HEK293 (cell line): ENCODE measurements around the gene MTX1.

Experiments
- CTCF ChIA-PET: fragments of 350-600 bp; formaldehyde crosslinking; extraction: SDS; loops from one replicate; lab custom pipeline; 2021; ENCODE audit warnings: antibody characterized with exemption; lab: Yijun Ruan, JAX
- POLR2A ChIA-PET: fragments of 300-600 bp; formaldehyde crosslinking; extraction: SDS; loops from one replicate; lab custom pipeline; 2020; ENCODE audit warnings: antibody characterized with exemption, inconsistent platforms; lab: Yijun Ruan, JAX
- H3K27ac ChIP-seq: fragments of 200-500 bp; sonication (Bioruptor generic); 2 replicates; pipeline ENCODE4 v1.5.1; 2014; ENCODE audit warnings: low read depth, low read length, control low read depth, inconsistent platforms; ENCODE audit errors: extremely low read depth
- H3K36me3 ChIP-seq, 2 experiments: fragments of 200-500 bp in 1 of 2; sonication (Bioruptor generic) in 1 of 2; 1 replicate in 1 of 2; 2 replicates in 1 of 2; pipeline ENCODE4 v1.5.1; 2014 to 2017; ENCODE audit warnings: inconsistent platforms in 2 of 2, low read length in 2 of 2; ENCODE audit not compliant: control insufficient read depth in 2 of 2, insufficient read depth in 1 of 2
- H3K4me1 ChIP-seq: fragments of 200-500 bp; sonication (Bioruptor generic); 2 replicates; pipeline ENCODE4 v1.5.1; 2014; ENCODE audit warnings: mild to moderate bottlenecking, low read length, inconsistent platforms; ENCODE audit not compliant: control insufficient read depth, insufficient read depth
- H3K4me3 ChIP-seq: 2 replicates; pipeline ENCODE4 v1.5.1; 2011; ENCODE audit warnings: low read depth, mild to moderate bottlenecking, control low read depth, low read length, moderate library complexity
- H3K9me3 ChIP-seq: fragments of 200-500 bp; sonication (Bioruptor generic); 2 replicates; pipeline ENCODE4 v1.5.1; 2014; ENCODE audit warnings: low read depth, low read length, inconsistent platforms; ENCODE audit not compliant: control insufficient read depth, insufficient read depth
- GLIS1 ChIP-seq: fragments of 450-650 bp; formaldehyde crosslinking; IDR thresholded peaks from 2 replicates; pipeline ENCODE4 v1.5.1; 2016; ENCODE audit warnings: missing biosample characterization, missing genetic modification characterization
- GLIS2 ChIP-seq: fragments of 450-650 bp; formaldehyde crosslinking; IDR thresholded peaks from 2 replicates; pipeline ENCODE4 v1.5.1; 2016; ENCODE audit warnings: missing biosample characterization, missing genetic modification characterization
- IKZF3 ChIP-seq: fragments of 450-650 bp; IDR thresholded peaks from 2 replicates; pipeline ENCODE4 v1.5.0; 2018; ENCODE audit warnings: missing biosample characterization, mild to moderate bottlenecking, missing genetic modification characterization, moderate library complexity
- KLF1 ChIP-seq: fragments of 450-650 bp; formaldehyde crosslinking; IDR thresholded peaks from 2 replicates; pipeline ENCODE4 v1.5.1; 2016; ENCODE audit warnings: missing biosample characterization, missing genetic modification characterization
- OSR2 ChIP-seq: fragments of 450-650 bp; formaldehyde crosslinking; IDR thresholded peaks from 2 replicates; pipeline ENCODE4 v1.5.1; 2016; ENCODE audit warnings: missing biosample characterization, missing genetic modification characterization
- PRDM1 ChIP-seq: fragments of 450-650 bp; formaldehyde crosslinking; IDR thresholded peaks from 2 replicates; pipeline ENCODE4; 2016; ENCODE audit warnings: missing biosample characterization, missing genetic modification characterization
- SP2 ChIP-seq: fragments of 450-650 bp; formaldehyde crosslinking; IDR thresholded peaks from 2 replicates; pipeline ENCODE4 v1.5.1; 2016; ENCODE audit warnings: missing biosample characterization, missing genetic modification characterization
- ZBTB17 ChIP-seq: fragments of 450-650 bp; formaldehyde crosslinking; IDR thresholded peaks from 2 replicates; pipeline ENCODE4 v1.5.1; 2016; ENCODE audit warnings: missing biosample characterization, missing genetic modification characterization
- ZBTB20 ChIP-seq: fragments of 450-650 bp; formaldehyde crosslinking; IDR thresholded peaks from 2 replicates; pipeline ENCODE4 v1.5.1; 2016; ENCODE audit warnings: missing biosample characterization, missing genetic modification characterization
- ZIC2 ChIP-seq: fragments of 450-650 bp; formaldehyde crosslinking; IDR thresholded peaks from 2 replicates; pipeline ENCODE4 v1.5.1; 2016; ENCODE audit warnings: missing biosample characterization, missing genetic modification characterization
- ZNF140 ChIP-seq: fragments of 450-650 bp; formaldehyde crosslinking; IDR thresholded peaks from 2 replicates; pipeline ENCODE4 v1.5.1; 2016; ENCODE audit warnings: missing biosample characterization, missing genetic modification characterization
- ZNF311 ChIP-seq: fragments of 450-650 bp; formaldehyde crosslinking; IDR thresholded peaks from 2 replicates; pipeline ENCODE4 v1.5.1; 2017; ENCODE audit warnings: missing biosample characterization, missing genetic modification characterization, borderline replicate concordance
- ZNF366 ChIP-seq: fragments of 450-650 bp; formaldehyde crosslinking; conservative IDR thresholded peaks from 2 replicates; pipeline ENCODE4 v1.5.1; 2016; ENCODE audit warnings: missing biosample characterization, missing genetic modification characterization
- ZNF394 ChIP-seq: fragments of 450-650 bp; formaldehyde crosslinking; IDR thresholded peaks from 2 replicates; pipeline ENCODE4 v1.5.1; 2016; ENCODE audit warnings: missing biosample characterization, missing genetic modification characterization, mild to moderate bottlenecking, moderate library complexity, borderline replicate concordance
- ZNF48 ChIP-seq: fragments of 450-650 bp; formaldehyde crosslinking; IDR thresholded peaks from 2 replicates; pipeline ENCODE4 v1.5.1; 2016; ENCODE audit warnings: missing biosample characterization, missing genetic modification characterization
- ZNF530 ChIP-seq: fragments of 450-650 bp; formaldehyde crosslinking; IDR thresholded peaks from 2 replicates; pipeline ENCODE4 v1.5.1; 2016; ENCODE audit warnings: low read depth, missing biosample characterization, missing genetic modification characterization
- ZNF555 ChIP-seq: fragments of 450-650 bp; formaldehyde crosslinking; conservative IDR thresholded peaks from 2 replicates; pipeline ENCODE4 v1.5.1; 2017; ENCODE audit warnings: missing biosample characterization, mild to moderate bottlenecking, missing genetic modification characterization, inconsistent platforms
- ZNF600 ChIP-seq: fragments of 450-650 bp; formaldehyde crosslinking; IDR thresholded peaks from 2 replicates; pipeline ENCODE4 v1.5.1; 2016; ENCODE audit warnings: missing biosample characterization, missing genetic modification characterization
- ZNF624 ChIP-seq: fragments of 450-650 bp; formaldehyde crosslinking; IDR thresholded peaks from 2 replicates; pipeline ENCODE4 v1.5.1; 2017; ENCODE audit warnings: missing biosample characterization, missing genetic modification characterization
- ZNF654 ChIP-seq: fragments of 450-650 bp; formaldehyde crosslinking; IDR thresholded peaks from 2 replicates; pipeline ENCODE4 v1.5.1; 2016; ENCODE audit warnings: low read depth, missing biosample characterization, missing genetic modification characterization
- ZNF785 ChIP-seq: fragments of 450-650 bp; formaldehyde crosslinking; IDR thresholded peaks from 2 replicates; pipeline ENCODE4 v1.5.1; 2016; ENCODE audit warnings: missing biosample characterization, missing genetic modification characterization
- ZNF792 ChIP-seq: fragments of 450-650 bp; formaldehyde crosslinking; IDR thresholded peaks from 2 replicates; pipeline ENCODE4 v1.5.1; 2016; ENCODE audit warnings: missing biosample characterization, missing genetic modification characterization
- ZSCAN30 ChIP-seq: fragments of 450-650 bp; IDR thresholded peaks from 2 replicates; pipeline ENCODE4 v1.5.1; 2018; ENCODE audit warnings: missing biosample characterization, mild to moderate bottlenecking, missing genetic modification characterization, moderate library complexity
- TF ChIP-seq, protein P1 (sequence below): fragments of 450-650 bp; formaldehyde crosslinking; IDR thresholded peaks from 2 replicates; pipeline ENCODE4 v1.5.1; 2016; ENCODE audit warnings: missing biosample characterization, missing genetic modification characterization
- TF ChIP-seq, protein P2 (sequence below): fragments of 450-650 bp; formaldehyde crosslinking; IDR thresholded peaks from 2 replicates; pipeline ENCODE4 v1.5.1; 2016; ENCODE audit warnings: missing biosample characterization, missing genetic modification characterization
- TF ChIP-seq, protein P3 (sequence below): fragments of 450-650 bp; formaldehyde crosslinking; IDR thresholded peaks from 2 replicates; pipeline ENCODE4 v1.5.1; 2016; ENCODE audit warnings: missing biosample characterization, missing genetic modification characterization
- TF ChIP-seq, protein P4 (sequence below): fragments of 450-650 bp; formaldehyde crosslinking; IDR thresholded peaks from 2 replicates; pipeline ENCODE4 v1.5.1; 2016; ENCODE audit warnings: missing biosample characterization, missing genetic modification characterization

The MTX1 gene

DNA sequence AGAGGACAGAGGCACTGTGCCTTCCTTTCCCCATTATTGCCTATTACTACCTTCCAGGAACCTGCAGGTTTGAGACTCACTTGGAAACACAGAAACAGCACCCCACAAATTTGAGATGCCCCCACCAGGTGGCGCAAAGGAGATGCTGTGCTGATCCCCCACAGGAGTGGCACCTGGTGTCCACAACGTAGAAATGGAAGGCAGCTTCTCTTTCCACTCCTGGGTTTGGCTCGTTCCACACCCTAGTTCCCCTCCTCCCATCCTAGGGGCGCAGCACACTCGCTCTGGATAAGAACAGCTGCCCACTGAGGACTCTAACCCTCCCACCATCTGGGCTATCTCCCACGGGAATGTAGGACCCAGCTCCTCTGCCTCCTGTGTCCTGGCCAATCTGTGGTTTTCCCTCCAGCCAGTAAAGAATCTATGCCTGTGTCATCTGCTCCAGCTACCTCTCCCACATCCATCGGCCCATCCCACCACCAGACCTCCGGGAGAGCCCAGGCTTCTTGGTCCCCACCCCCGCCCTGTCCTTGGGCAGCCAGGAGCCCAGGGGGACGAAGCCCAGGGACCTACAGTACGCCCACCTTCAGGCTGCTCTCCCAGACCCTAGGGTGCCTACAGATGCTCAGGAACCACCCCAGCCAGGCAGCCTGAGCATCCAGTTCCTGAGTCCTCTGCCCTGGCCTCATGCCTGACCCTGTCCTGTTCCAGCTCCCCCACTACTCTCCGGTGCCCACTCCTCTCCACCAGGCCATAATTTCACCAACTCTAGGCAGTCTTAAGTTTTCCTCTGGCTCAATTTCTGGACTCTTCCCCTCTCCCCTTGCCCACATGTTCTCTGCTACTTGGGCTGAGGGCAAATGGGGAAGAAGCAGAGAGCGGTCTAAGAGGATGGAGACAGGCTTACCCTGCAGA is 1.3 kb upstream of the MTX1 start (continued):
- TF ChIP-seq ZNF530: no peak
- no peak for TF ChIP-seq ZNF140 (tag by site-specific recombination)
- TF ChIP-seq GLIS2: peak; percentile 59
- peak; percentile 79; the same call in 1 of the 2 replicates for TF ChIP-seq ZNF394 (tag by site-specific recombination)
- TF ChIP-seq, protein P1, sequence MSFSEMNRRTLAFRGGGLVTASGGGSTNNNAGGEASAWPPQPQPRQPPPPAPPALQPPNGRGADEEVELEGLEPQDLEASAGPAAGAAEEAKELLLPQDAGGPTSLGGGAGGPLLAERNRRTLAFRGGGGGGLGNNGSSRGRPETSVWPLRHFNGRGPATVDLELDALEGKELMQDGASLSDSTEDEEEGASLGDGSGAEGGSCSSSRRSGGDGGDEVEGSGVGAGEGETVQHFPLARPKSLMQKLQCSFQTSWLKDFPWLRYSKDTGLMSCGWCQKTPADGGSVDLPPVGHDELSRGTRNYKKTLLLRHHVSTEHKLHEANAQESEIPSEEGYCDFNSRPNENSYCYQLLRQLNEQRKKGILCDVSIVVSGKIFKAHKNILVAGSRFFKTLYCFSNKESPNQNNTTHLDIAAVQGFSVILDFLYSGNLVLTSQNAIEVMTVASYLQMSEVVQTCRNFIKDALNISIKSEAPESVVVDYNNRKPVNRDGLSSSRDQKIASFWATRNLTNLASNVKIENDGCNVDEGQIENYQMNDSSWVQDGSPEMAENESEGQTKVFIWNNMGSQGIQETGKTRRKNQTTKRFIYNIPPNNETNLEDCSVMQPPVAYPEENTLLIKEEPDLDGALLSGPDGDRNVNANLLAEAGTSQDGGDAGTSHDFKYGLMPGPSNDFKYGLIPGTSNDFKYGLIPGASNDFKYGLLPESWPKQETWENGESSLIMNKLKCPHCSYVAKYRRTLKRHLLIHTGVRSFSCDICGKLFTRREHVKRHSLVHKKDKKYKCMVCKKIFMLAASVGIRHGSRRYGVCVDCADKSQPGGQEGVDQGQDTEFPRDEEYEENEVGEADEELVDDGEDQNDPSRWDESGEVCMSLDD: peak; percentile 80
- peak; percentile 53; the same call in 1 of the 2 replicates for TF ChIP-seq ZSCAN30
- TF ChIP-seq ZNF366 (tag by site-specific recombination): peak; percentile 57
- TF ChIP-seq, protein P2, sequence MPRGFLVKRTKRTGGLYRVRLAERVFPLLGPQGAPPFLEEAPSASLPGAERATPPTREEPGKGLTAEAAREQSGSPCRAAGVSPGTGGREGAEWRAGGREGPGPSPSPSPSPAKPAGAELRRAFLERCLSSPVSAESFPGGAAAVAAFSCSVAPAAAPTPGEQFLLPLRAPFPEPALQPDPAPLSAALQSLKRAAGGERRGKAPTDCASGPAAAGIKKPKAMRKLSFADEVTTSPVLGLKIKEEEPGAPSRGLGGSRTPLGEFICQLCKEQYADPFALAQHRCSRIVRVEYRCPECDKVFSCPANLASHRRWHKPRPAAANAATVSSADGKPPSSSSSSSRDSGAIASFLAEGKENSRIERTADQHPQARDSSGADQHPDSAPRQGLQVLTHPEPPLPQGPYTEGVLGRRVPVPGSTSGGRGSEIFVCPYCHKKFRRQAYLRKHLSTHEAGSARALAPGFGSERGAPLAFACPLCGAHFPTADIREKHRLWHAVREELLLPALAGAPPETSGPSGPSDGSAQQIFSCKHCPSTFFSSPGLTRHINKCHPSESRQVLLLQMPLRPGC: no peak
- TF ChIP-seq ZBTB17 (tag by site-specific recombination): peak; percentile 10
- TF ChIP-seq ZNF311: no peak
- peak; percentile 58 for TF ChIP-seq ZNF654

DNA sequence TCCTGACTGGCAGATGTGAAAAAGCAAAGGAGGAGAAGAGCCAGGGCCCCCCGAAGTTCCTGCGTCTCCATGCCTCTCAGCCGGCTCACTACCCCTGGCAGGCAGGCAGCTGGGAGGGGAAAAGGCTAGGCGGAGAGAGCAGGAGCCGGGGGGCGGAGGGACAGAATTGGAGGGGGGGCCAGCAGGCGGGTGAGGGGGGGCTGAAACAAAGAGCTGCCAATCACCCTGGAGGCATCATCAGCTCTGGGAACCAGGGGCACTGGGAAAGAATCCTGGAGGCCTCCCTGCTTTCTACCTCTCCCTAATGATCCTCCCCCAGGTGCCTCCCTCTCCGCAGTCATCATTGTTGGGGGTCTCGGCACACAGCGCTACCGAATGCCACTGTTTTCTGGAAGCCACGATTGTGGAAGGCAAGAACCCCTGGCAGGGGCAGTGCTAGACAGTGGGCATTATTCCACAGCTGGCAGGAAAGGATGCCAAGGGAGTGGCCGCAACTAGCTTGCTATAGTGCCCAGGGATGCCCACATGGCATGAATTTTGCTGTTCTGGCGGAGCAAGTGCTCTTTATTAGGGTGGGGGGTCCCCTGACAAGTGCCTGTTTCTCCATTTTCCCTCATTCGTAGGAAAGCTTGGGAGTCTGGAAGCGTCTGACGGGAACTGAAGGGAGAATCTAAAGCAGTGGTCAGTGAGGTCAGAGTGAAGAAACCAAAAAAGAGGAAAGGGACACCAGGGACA is 522 bp upstream of the MTX1 start, which contains the start of gene THBS3:
Gene THBS3, minus strand, starts transcription at position 92 of the 735 bp plus-strand sequence. Its CDS starts 21 bp downstream, at position 71.
- H3K4me1 ChIP-seq: peaks cover 4% of the 10 kb centered on the region
- peak within 1 kb of the TSS; percentile 86; the same call in 1 of the 2 replicates for H3K27ac ChIP-seq
- CTCF ChIA-PET: interaction anchor here (0.7 to 3.6 kb wide), 10 partner anchors 12 to 116 kb away, joined by 3 to 28 read pairs (median 9); partner anchors contain the start of genes CLK2, KRTCAP2 and TRIM46
- H3K4me3 ChIP-seq: peak within 1 kb of the TSS; percentile 98
- POLR2A ChIA-PET: interaction anchor here (0.7 to 1.8 kb wide), 6 partner anchors 11 to 36 kb away, joined by 3 to 8 read pairs (median 5); partner anchors contain the start of gene KRTCAP2
- H3K36me3 ChIP-seq: peaks cover 0 to 23% of the 10 kb centered on the region in 2 experiments; a peak in 1 of 3 replicates
- no peaks in the 10 kb centered on the region for H3K9me3 ChIP-seq
- TF ChIP-seq ZBTB20 (tag by site-specific recombination): no peak
- TF ChIP-seq, protein P3, sequence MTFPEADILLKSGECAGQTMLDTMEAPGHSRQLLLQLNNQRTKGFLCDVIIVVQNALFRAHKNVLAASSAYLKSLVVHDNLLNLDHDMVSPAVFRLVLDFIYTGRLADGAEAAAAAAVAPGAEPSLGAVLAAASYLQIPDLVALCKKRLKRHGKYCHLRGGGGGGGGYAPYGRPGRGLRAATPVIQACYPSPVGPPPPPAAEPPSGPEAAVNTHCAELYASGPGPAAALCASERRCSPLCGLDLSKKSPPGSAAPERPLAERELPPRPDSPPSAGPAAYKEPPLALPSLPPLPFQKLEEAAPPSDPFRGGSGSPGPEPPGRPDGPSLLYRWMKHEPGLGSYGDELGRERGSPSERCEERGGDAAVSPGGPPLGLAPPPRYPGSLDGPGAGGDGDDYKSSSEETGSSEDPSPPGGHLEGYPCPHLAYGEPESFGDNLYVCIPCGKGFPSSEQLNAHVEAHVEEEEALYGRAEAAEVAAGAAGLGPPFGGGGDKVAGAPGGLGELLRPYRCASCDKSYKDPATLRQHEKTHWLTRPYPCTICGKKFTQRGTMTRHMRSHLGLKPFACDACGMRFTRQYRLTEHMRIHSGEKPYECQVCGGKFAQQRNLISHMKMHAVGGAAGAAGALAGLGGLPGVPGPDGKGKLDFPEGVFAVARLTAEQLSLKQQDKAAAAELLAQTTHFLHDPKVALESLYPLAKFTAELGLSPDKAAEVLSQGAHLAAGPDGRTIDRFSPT (tag by site-specific recombination): peak; percentile 78
- peak; percentile 28; the same call in 1 of the 2 replicates for TF ChIP-seq ZIC2 (tag by site-specific recombination)
- no peak for TF ChIP-seq KLF1 (tag by site-specific recombination)
- TF ChIP-seq, protein P4, sequence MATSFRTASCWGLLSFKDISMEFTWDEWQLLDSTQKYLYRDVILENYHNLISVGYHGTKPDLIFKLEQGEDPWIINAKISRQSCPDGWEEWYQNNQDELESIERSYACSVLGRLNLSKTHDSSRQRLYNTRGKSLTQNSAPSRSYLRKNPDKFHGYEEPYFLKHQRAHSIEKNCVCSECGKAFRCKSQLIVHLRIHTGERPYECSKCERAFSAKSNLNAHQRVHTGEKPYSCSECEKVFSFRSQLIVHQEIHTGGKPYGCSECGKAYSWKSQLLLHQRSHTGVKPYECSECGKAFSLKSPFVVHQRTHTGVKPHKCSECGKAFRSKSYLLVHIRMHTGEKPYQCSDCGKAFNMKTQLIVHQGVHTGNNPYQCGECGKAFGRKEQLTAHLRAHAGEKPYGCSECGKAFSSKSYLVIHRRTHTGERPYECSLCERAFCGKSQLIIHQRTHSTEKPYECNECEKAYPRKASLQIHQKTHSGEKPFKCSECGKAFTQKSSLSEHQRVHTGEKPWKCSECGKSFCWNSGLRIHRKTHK: no peak
- TF ChIP-seq GLIS1 (tag by site-specific recombination): peak; percentile 51
- peak; percentile 49 for TF ChIP-seq OSR2 (tag by site-specific recombination)
- TF ChIP-seq ZNF48 (tag by site-specific recombination): no peak
- 0 out of 2 replicates have a peak, but pooled peaks have one; percentile 20 for TF ChIP-seq IKZF3 (tag by site-specific recombination)
- 0 out of 2 replicates have a peak, but pooled peaks have one; percentile 19 for TF ChIP-seq PRDM1 (tag by site-specific recombination)
- TF ChIP-seq ZNF792: no peak
- TF ChIP-seq SP2 (tag by site-specific recombination): 0 out of 2 replicates have a peak, but pooled peaks have one; percentile 2
- no peak for TF ChIP-seq ZNF785 (tag by site-specific recombination)
- no peak for TF ChIP-seq ZNF555 (tag by site-specific recombination)
- no peak for TF ChIP-seq ZNF140 (tag by site-specific recombination)
- TF ChIP-seq ZNF600: peak; percentile 37; the same call in 1 of the 2 replicates
- TF ChIP-seq ZNF624 (tag by site-specific recombination): no peak
